Neural progenitor cell (in vitro differentiated cells): ENCODE data around the gene CROCC2. TPM values are rescaled to one million over a fixed set of nuclear protein-coding genes. Genes with fewer than 3 reads are reported as not detected.

Source experiments
- DNase-seq: peaks from one replicate; pipeline ENCODE4 v3.0.0-alpha.2; 2016; ENCODE audit warnings: low spot score
- H2AFZ ChIP-seq: fragments of 200-600 bp; sonication (generic); replicated peaks from 2 replicates; pipeline ENCODE4 v1.6.1; 2016; ENCODE audit warnings: antibody characterized with exemption
- H3F3A ChIP-seq: fragments of 200-600 bp; sonication (generic); 2 replicates; pipeline ENCODE4 v1.6.1; 2016; ENCODE audit warnings: antibody characterized with exemption, low read depth
- H3K27ac ChIP-seq: fragments of 200-600 bp; sonication (generic); 2 replicates; pipeline ENCODE4 v1.5.1; 2016; ENCODE audit warnings: mild to moderate bottlenecking
- H3K27me3 ChIP-seq: fragments of 200-600 bp; sonication (generic); 2 replicates; pipeline ENCODE4 v1.6.1; 2016; ENCODE audit warnings: mild to moderate bottlenecking, moderate library complexity
- H3K36me3 ChIP-seq: fragments of 200-600 bp; sonication (generic); 2 replicates; pipeline ENCODE4 v1.5.1; 2016
- H3K4me1 ChIP-seq: fragments of 200-600 bp; sonication (generic); 2 replicates; pipeline ENCODE4 v1.6.1; 2016; ENCODE audit warnings: mixed run types
- H3K4me2 ChIP-seq: fragments of 200-600 bp; sonication (generic); 2 replicates; pipeline ENCODE4 v1.6.1; 2016
- H3K4me3 ChIP-seq: fragments of 200-600 bp; sonication (generic); 2 replicates; pipeline ENCODE4 v1.5.1; 2016
- H3K79me2 ChIP-seq: fragments of 200-600 bp; sonication (generic); 2 replicates; pipeline ENCODE4 v1.6.1; 2016; ENCODE audit warnings: low read depth
- H3K9ac ChIP-seq: fragments of 200-600 bp; sonication (generic); 2 replicates; pipeline ENCODE4 v1.6.1; 2016
- H3K9me3 ChIP-seq: fragments of 200-600 bp; sonication (generic); 2 replicates; pipeline ENCODE4 v1.5.1; 2016; ENCODE audit warnings: low read depth
- H4K20me1 ChIP-seq: fragments of 200-600 bp; sonication (generic); 2 replicates; pipeline ENCODE4 v1.6.1; 2016; ENCODE audit warnings: low read depth
- H3K27ac Mint-ChIP-seq: 3 replicates; pipeline ENCODE4 v1.8.0; 2021; ENCODE audit warnings: mixed read lengths
- H3K27me3 Mint-ChIP-seq: 2 replicates; pipeline ENCODE4 v1.8.0; 2022; ENCODE audit warnings: low read depth, mild to moderate bottlenecking, inconsistent platforms, moderate library complexity, mixed read lengths; ENCODE audit not compliant: insufficient read depth
- H3K36me3 Mint-ChIP-seq: 3 replicates; pipeline ENCODE4 v1.8.0; 2021; ENCODE audit warnings: mixed read lengths
- H3K4me1 Mint-ChIP-seq: 3 replicates; pipeline ENCODE4 v1.8.0; 2021; ENCODE audit warnings: mixed read lengths
- H3K4me3 Mint-ChIP-seq: 3 replicates; pipeline ENCODE4 v1.8.0; 2021; ENCODE audit warnings: mild to moderate bottlenecking, moderate library complexity, mixed read lengths
- H3K9me3 Mint-ChIP-seq: 3 replicates; pipeline ENCODE4 v1.8.0; 2020; ENCODE audit warnings: mixed read lengths
- EZH2 ChIP-seq: fragments of 200-600 bp; sonication (generic); IDR thresholded peaks from 2 replicates; pipeline ENCODE4 v1.6.1; 2017; ENCODE audit warnings: antibody characterized with exemption, mild to moderate bottlenecking, moderate library complexity
- EZH2phosphoT487 ChIP-seq: fragments of 200-600 bp; sonication (generic); IDR thresholded peaks from 2 replicates; pipeline ENCODE4 v1.6.1; 2017; ENCODE audit warnings: antibody characterized with exemption
- total RNA-seq: library from RNA; depleted of rRNA; stranded (reverse); fragments of >200 nt; gene quantifications from 2 replicates; pipeline ENCODE4 v1.2.3, GENCODE V29; 2015; ENCODE audit warnings: low replicate concordance
- TF ChIP-seq, protein P1 (sequence below): fragments of 200-600 bp; sonication (generic); IDR thresholded peaks from 2 replicates; pipeline ENCODE4 v1.5.1; 2017; ENCODE audit warnings: antibody characterized with exemption, mild to moderate bottlenecking

CROCC2 gene
- total RNA-seq, 1 donor from 2014 or later, result not detected

DNA sequence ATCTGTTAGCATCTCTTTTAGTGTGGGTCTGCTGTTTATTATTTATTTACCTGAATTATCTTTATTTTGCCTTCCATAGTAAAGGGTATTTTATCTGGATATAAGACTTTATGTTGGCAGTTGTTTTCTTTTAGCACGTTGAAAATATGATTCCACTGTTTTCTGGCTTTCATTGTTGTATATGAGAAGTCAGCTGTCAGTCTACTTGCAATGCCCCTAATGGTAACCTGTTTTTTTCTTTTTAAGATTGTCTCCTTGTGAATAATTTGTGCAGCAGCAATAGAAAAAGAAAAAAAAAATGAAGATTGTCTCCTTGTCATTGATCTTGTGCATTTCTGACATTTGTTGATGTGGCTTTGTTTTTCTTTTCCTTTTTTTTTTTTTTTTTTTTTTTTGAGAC, 119.5 kb downstream of the CROCC2 start:
- H3K79me2 ChIP-seq, result no peaks in the 10 kb centered on the region
- peaks cover 23% of the 10 kb centered on the region for H3K9me3 ChIP-seq
- no peak overlapping the region for H3K4me2 ChIP-seq
- no peak overlapping the region for H3K27ac ChIP-seq
- Mint-ChIP-seq H3K27ac (no peak overlapping the region), H3K4me1 (no peaks in the 10 kb centered on the region), H3K4me3 (no peak overlapping the region), H3K27me3 (peaks cover 7% of the 10 kb centered on the region), H3K9me3 (peaks cover 35% of the 10 kb centered on the region), H3K36me3 (no peaks in the 10 kb centered on the region)
- TF ChIP-seq EZH2phosphoT487 (no peak), EZH2 (no peak)
- TF ChIP-seq, protein P1, sequence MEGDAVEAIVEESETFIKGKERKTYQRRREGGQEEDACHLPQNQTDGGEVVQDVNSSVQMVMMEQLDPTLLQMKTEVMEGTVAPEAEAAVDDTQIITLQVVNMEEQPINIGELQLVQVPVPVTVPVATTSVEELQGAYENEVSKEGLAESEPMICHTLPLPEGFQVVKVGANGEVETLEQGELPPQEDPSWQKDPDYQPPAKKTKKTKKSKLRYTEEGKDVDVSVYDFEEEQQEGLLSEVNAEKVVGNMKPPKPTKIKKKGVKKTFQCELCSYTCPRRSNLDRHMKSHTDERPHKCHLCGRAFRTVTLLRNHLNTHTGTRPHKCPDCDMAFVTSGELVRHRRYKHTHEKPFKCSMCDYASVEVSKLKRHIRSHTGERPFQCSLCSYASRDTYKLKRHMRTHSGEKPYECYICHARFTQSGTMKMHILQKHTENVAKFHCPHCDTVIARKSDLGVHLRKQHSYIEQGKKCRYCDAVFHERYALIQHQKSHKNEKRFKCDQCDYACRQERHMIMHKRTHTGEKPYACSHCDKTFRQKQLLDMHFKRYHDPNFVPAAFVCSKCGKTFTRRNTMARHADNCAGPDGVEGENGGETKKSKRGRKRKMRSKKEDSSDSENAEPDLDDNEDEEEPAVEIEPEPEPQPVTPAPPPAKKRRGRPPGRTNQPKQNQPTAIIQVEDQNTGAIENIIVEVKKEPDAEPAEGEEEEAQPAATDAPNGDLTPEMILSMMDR, result no peak
- no peaks in the 10 kb centered on the region for H4K20me1 ChIP-seq
- H3K4me1 ChIP-seq, result no peaks in the 10 kb centered on the region
- no peak overlapping the region for H3K4me3 ChIP-seq
- no peaks in the 10 kb centered on the region for H3K27me3 ChIP-seq
- no peaks in the 10 kb centered on the region for H3K36me3 ChIP-seq
- no peaks in the 10 kb centered on the region for H3F3A ChIP-seq
- no peak overlapping the region for H3K9ac ChIP-seq
- H2AFZ ChIP-seq, result no peak overlapping the region
- DNase-seq, result no peak

DNA sequence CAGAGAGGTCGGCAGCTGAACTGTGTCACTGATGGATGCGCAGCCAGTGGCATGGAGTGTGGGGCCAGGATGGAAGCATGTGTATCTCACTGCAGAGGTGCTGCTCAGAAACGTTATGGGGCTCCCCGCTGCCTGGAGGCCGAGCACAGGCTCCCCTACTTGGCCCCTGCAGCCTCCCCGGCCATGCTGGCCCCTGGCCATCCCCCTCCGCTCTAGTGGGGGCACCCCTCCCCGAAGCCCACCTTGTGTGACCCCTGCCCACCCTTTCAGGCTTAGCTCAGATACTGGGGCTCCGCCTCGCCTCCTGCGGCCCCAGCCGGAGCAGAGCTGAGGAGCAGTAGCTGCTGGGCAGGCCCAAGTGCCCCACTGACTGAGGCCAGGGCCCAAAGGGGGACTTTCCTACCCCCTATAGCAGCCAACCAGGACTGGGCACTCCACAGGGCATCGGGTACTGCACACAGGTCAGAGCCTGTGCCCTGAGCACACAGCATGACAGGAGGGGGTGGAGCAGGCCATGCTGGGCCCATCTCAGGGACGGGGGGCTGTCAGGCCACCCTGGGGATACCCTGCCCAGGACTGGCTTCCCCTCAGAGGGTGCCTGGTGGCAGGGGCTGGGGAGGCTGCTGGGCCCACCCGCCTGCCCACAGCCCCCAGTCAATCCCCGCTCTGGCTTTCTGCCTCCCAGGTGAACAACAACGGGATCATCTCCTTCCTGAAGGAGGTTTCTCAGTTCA, 123.6 kb downstream of the CROCC2 start:
- Mint-ChIP-seq H3K9me3 (peaks cover 21% of the 10 kb centered on the region), H3K27me3 (peaks cover 9% of the 10 kb centered on the region), H3K4me1 (no peaks in the 10 kb centered on the region), H3K36me3 (no peaks in the 10 kb centered on the region), H3K27ac (no peak overlapping the region), H3K4me3 (no peak overlapping the region)
- Histone ChIP-seq H2AFZ (no peak overlapping the region), H3K4me3 (no peak overlapping the region), H3K27ac (no peak overlapping the region), H3K4me2 (no peak overlapping the region), H3K4me1 (no peaks in the 10 kb centered on the region), H3K27me3 (peaks cover 10% of the 10 kb centered on the region), H3F3A (no peaks in the 10 kb centered on the region), H3K36me3 (no peaks in the 10 kb centered on the region), H4K20me1 (no peaks in the 10 kb centered on the region), H3K79me2 (no peaks in the 10 kb centered on the region), H3K9ac (no peak overlapping the region), H3K9me3 (peaks cover 11% of the 10 kb centered on the region)
- TF ChIP-seq EZH2 (no peak), EZH2phosphoT487 (no peak)
- TF ChIP-seq, protein P1, result no peak
- no peak for DNase-seq

DNA sequence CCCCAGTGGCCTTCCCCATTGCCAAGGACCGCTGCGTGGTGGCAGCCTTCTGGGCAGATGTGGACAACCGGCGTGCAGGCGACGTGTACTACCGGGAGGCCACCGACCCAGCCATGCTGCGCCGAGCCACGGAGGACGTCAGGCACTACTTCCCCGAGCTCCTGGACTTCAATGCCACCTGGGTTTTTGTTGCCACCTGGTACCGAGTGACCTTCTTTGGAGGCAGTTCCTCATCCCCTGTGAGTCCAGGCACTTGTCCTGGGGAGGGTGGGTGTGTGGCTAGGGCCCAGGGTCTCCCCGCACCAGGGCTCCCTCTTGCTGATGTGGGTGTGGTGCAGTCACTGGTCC, 124.2 kb downstream of the CROCC2 start:
- H3K36me3 Mint-ChIP-seq, result no peaks in the 10 kb centered on the region
- Histone ChIP-seq H3K9me3 (peaks cover 10% of the 10 kb centered on the region), H4K20me1 (no peaks in the 10 kb centered on the region), H3K27ac (no peak overlapping the region), H3K36me3 (no peaks in the 10 kb centered on the region), H3K9ac (no peak overlapping the region), H3K4me2 (no peak overlapping the region), H3K4me3 (no peak overlapping the region), H2AFZ (no peak overlapping the region), H3K4me1 (no peaks in the 10 kb centered on the region), H3K27me3 (peaks cover 15% of the 10 kb centered on the region), H3F3A (no peaks in the 10 kb centered on the region), H3K79me2 (no peaks in the 10 kb centered on the region)
- no peak overlapping the region for H3K4me3 Mint-ChIP-seq
- peaks cover 14% of the 10 kb centered on the region for H3K27me3 Mint-ChIP-seq
- H3K4me1 Mint-ChIP-seq, result no peaks in the 10 kb centered on the region
- H3K27ac Mint-ChIP-seq, result no peak overlapping the region
- TF ChIP-seq EZH2 (no peak), EZH2phosphoT487 (no peak)
- TF ChIP-seq, protein P1, result no peak
- peaks cover 16% of the 10 kb centered on the region for H3K9me3 Mint-ChIP-seq
- no peak for DNase-seq
